Osteoblast (primary cell): ENCODE measurements around the gene AHCYL1. TPM values are rescaled to one million over a fixed set of nuclear protein-coding genes. Genes with fewer than 3 reads are reported as not detected.

ENCODE experiments used
- DNase-seq: peaks from one replicate; pipeline ENCODE4 v3.0.0; 2011; ENCODE audit warnings: low spot score, mixed read lengths; ENCODE audit not compliant: insufficient read length; ENCODE audit errors: missing footprints
- H2AFZ ChIP-seq: 2 replicates; pipeline ENCODE4 v1.6.0; 2011; ENCODE audit warnings: mild to moderate bottlenecking, low read length
- H3K27ac ChIP-seq: 2 replicates; pipeline ENCODE4 v1.5.1; 2011; ENCODE audit warnings: mild to moderate bottlenecking, low read depth, low read length, moderate library complexity
- H3K27me3 ChIP-seq: 2 replicates; pipeline ENCODE4 v1.6.0; 2012; ENCODE audit warnings: mild to moderate bottlenecking, control low read depth, inconsistent platforms, low read length, moderate library complexity; ENCODE audit not compliant: insufficient read depth
- H3K36me3 ChIP-seq: 2 replicates; pipeline ENCODE4 v1.5.1; 2011; ENCODE audit warnings: mild to moderate bottlenecking, low read length, control low read depth, moderate library complexity; ENCODE audit not compliant: insufficient read depth
- H3K4me1 ChIP-seq: 2 replicates; pipeline ENCODE4 v1.5.1; 2011; ENCODE audit warnings: mild to moderate bottlenecking, low read length, control low read depth, moderate library complexity; ENCODE audit not compliant: insufficient read depth
- H3K4me2 ChIP-seq: 2 replicates; pipeline ENCODE4 v1.6.0; 2011; ENCODE audit warnings: mild to moderate bottlenecking, low read length; ENCODE audit not compliant: insufficient read depth
- H3K4me3 ChIP-seq: fragments of 200-600 bp; sonication (generic); 3 replicates; pipeline ENCODE4 v1.5.1; 2012; ENCODE audit warnings: mild to moderate bottlenecking, low read length, inconsistent platforms; ENCODE audit not compliant: insufficient read depth
- H3K79me2 ChIP-seq: 2 replicates; pipeline ENCODE4 v1.6.0; 2012; ENCODE audit warnings: mild to moderate bottlenecking, low read length, control low read depth, inconsistent platforms; ENCODE audit not compliant: insufficient read depth
- H3K9me3 ChIP-seq: 2 replicates; pipeline ENCODE4 v1.5.1; 2011; ENCODE audit warnings: low read depth, low read length, control low read depth
- H4K20me1 ChIP-seq: 2 replicates; pipeline ENCODE4 v1.6.0; 2012; ENCODE audit warnings: mild to moderate bottlenecking, low read length, control low read depth; ENCODE audit not compliant: insufficient read depth
- total RNA-seq: library from RNA; depleted of rRNA; stranded (reverse); fragments of >200 nt; gene quantifications from 2 replicates; pipeline ENCODE4 v1.2.3, GENCODE V29; 2012
- TF ChIP-seq, protein P1 (sequence below): IDR thresholded peaks from 2 replicates; pipeline ENCODE4 v1.5.1; 2011; ENCODE audit warnings: mild to moderate bottlenecking, low read depth, low read length, moderate library complexity; ENCODE audit errors: extremely low read depth

AHCYL1 gene
- total RNA-seq, 1 donor: 56.8 TPM

DNA sequence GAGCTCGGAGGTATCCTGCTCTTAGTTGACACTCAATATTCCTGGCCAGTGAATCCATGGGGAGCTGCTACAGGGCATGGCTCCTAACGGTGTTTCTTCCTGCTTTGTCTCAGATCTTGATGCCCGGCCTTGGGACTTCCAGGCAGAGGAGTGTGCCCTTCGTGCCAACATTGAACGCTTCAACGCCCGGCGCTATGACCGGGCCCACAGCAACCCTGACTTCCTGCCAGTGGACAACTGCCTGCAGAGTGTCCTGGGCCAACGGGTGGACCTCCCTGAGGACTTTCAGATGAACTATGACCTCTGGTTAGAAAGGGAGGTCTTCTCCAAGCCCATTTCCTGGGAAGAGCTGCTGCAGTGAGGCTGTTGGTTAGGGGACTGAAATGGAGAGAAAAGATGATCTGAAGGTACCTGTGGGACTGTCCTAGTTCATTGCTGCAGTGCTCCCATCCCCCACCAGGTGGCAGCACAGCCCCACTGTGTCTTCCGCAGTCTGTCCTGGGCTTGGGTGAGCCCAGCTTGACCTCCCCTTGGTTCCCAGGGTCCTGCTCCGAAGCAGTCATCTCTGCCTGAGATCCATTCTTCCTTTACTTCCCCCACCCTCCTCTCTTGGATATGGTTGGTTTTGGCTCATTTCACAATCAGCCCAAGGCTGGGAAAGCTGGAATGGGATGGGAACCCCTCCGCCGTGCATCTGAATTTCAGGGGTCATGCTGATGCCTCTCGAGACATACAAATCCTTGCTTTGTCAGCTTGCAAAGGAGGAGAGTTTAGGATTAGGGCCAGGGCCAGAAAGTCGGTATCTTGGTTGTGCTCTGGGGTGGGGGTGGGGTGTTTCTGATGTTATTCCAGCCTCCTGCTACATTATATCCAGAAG lies 69.2 kb downstream of the AHCYL1 start:
- no peak overlapping the region for H2AFZ ChIP-seq
- peaks cover 64% of the 10 kb centered on the region for H3K4me1 ChIP-seq
- no peak overlapping the region for H3K4me3 ChIP-seq
- H3K9me3 ChIP-seq: no peaks in the 10 kb centered on the region
- no peak overlapping the region for H3K27ac ChIP-seq
- peak; percentile 85 for DNase-seq
- no peaks in the 10 kb centered on the region for H3K27me3 ChIP-seq
- H4K20me1 ChIP-seq: peaks cover 23% of the 10 kb centered on the region
- H3K79me2 ChIP-seq: no peaks in the 10 kb centered on the region
- peaks cover 80% of the 10 kb centered on the region for H3K36me3 ChIP-seq
- H3K4me2 ChIP-seq: no peak overlapping the region
- TF ChIP-seq, protein P1, sequence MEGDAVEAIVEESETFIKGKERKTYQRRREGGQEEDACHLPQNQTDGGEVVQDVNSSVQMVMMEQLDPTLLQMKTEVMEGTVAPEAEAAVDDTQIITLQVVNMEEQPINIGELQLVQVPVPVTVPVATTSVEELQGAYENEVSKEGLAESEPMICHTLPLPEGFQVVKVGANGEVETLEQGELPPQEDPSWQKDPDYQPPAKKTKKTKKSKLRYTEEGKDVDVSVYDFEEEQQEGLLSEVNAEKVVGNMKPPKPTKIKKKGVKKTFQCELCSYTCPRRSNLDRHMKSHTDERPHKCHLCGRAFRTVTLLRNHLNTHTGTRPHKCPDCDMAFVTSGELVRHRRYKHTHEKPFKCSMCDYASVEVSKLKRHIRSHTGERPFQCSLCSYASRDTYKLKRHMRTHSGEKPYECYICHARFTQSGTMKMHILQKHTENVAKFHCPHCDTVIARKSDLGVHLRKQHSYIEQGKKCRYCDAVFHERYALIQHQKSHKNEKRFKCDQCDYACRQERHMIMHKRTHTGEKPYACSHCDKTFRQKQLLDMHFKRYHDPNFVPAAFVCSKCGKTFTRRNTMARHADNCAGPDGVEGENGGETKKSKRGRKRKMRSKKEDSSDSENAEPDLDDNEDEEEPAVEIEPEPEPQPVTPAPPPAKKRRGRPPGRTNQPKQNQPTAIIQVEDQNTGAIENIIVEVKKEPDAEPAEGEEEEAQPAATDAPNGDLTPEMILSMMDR: peak; percentile 96

DNA sequence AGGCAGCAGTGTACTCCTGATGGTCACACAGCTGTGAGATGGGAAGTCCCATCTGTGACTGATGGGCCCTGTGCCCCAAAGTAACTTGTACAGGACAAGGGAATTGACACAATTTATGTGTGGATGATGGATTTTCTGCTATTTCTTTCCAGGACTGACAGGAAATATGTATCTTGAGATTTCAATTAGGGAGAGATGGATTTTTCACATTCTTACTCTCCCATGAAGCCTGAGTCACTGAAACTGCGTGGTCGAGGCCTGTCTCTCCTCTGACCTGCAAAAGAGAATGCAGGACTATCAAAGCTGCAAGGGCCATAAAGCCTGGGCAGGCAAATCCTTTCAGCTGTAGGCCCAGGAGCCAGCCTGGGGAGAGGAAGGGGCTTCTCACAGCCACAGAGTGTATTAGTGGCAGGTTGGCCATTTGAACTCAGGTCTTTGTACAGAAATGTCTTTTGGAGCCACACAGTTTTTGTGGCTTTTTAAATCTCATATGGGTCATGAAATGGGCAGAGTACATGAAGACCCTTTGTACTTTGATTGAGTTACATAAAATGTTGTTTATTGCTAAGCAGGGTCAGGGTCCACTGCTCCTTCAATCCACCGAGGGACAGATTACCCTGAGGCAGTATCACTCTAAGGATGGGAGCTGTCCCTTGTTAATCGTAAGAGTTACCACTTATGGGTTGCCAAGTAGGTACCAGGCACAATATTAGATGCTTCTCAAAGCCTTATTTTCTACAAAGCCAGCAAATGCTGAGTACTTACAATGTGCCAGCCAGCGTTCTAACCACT lies 71.1 kb downstream of the AHCYL1 start:
- peak overlapping the region; percentile 57 for H3K4me2 ChIP-seq
- no peak overlapping the region for H2AFZ ChIP-seq
- peak; percentile 82 for DNase-seq
- H3K9me3 ChIP-seq: no peaks in the 10 kb centered on the region
- H3K79me2 ChIP-seq: no peaks in the 10 kb centered on the region
- H3K4me3 ChIP-seq: no peak overlapping the region
- peaks cover 63% of the 10 kb centered on the region for H3K4me1 ChIP-seq
- TF ChIP-seq, protein P1: no peak
- peaks cover 61% of the 10 kb centered on the region for H3K36me3 ChIP-seq
- H4K20me1 ChIP-seq: peaks cover 20% of the 10 kb centered on the region
- no peaks in the 10 kb centered on the region for H3K27me3 ChIP-seq
- H3K27ac ChIP-seq: peak overlapping the region; percentile 72

DNA sequence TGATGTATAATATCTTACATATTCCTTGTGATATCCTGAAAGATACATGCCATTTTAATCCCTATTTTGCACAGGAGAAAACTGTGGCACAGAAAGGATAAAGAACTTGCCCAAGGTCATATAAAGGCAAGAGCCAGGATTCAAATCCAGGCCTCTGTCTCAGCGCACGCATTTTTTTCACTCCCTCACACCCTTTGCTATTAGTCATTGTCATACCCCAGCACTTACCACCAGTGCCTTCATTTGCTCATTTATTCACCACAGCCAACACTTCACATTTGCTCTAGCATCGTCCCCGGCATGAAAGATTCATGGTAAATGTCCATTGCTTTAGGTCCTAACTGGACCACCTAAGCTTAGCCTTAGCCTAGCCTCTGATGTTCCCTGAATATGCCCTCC lies 71.7 kb downstream of the AHCYL1 start:
- H3K4me3 ChIP-seq: peak overlapping the region; percentile 13
- H3K4me1 ChIP-seq: peaks cover 57% of the 10 kb centered on the region
- DNase-seq: no peak
- H2AFZ ChIP-seq: no peak overlapping the region
- peaks cover 55% of the 10 kb centered on the region for H3K36me3 ChIP-seq
- no peaks in the 10 kb centered on the region for H3K79me2 ChIP-seq
- peaks cover 19% of the 10 kb centered on the region for H4K20me1 ChIP-seq
- TF ChIP-seq, protein P1: no peak
- no peaks in the 10 kb centered on the region for H3K27me3 ChIP-seq
- H3K27ac ChIP-seq: peak overlapping the region; percentile 72
- H3K9me3 ChIP-seq: no peaks in the 10 kb centered on the region
- H3K4me2 ChIP-seq: peak overlapping the region; percentile 57

DNA sequence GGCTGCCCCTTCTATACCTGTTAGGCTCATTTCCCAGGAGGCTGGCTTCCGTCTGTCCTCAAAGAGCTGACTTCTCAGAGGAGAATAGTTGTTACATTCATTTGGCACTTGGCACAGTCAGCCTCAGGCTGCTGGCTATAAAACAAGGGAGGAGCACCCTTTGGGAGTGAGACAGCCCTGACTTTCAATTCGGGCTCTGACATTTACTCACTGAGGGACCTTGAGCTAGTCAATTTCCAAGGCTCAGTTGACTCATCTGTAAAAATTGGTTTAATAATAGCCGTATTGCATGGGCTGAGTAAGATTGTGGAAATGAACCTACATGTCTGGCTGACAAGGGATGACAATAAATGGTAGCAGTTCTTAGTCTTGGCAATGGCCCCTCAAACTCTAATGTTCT lies 72.2 kb downstream of the AHCYL1 start:
- TF ChIP-seq, protein P1: no peak
- Histone ChIP-seq H2AFZ (no peak overlapping the region), H3K9me3 (no peaks in the 10 kb centered on the region), H3K4me2 (peak overlapping the region; percentile 57), H3K36me3 (peaks cover 50% of the 10 kb centered on the region), H3K27ac (peak overlapping the region; percentile 72), H4K20me1 (peaks cover 19% of the 10 kb centered on the region), H3K4me3 (peak overlapping the region; percentile 13), H3K27me3 (no peaks in the 10 kb centered on the region), H3K79me2 (no peaks in the 10 kb centered on the region), H3K4me1 (peaks cover 52% of the 10 kb centered on the region)
- peak; percentile 93 for DNase-seq
